A673 (cell line): Measurements from ENCODE around the gene MN1. TPM values are rescaled to one million over a fixed set of nuclear protein-coding genes. Genes with fewer than 3 reads are reported as not detected.

Experiments used
- BruUV-seq: library from RNA; stranded (reverse); fragments of 400-500 nt; replicated peaks from 2 replicates; lab custom pipeline; 2021; lab: Mats Ljungman, UMichigan
- CTCF ChIA-PET: fragments of 300-600 bp; sonication (Branson Sonifier 250); formaldehyde crosslinking; loops from one replicate; lab custom pipeline; 2022; ENCODE audit warnings: antibody characterized with exemption; lab: Charles Lee
- POLR2A ChIA-PET: fragments of 300-600 bp; sonication (Branson Sonifier 250); formaldehyde crosslinking; loops from one replicate; lab custom pipeline; 2022; ENCODE audit warnings: antibody characterized with exemption; ENCODE audit not compliant: low non-redundant PET; lab: Charles Lee
- DNase-seq: peaks from one replicate; pipeline ENCODE4 v3.0.0-alpha.2; 2015; ENCODE audit warnings: low spot score
- H3K27ac ChIP-seq: fragments of 200-600 bp; sonication (generic); 2 replicates; pipeline ENCODE4 v1.5.1; 2016; ENCODE audit warnings: mixed run types, low read depth, mild to moderate bottlenecking, mixed read lengths, antibody characterized with exemption, low read length; ENCODE audit not compliant: poor library complexity, severe bottlenecking
- H3K27me3 ChIP-seq: fragments of 200-600 bp; sonication (generic); replicated peaks from 2 replicates; pipeline ENCODE4 v1.6.1; 2017; ENCODE audit warnings: mixed run types, low read depth, mild to moderate bottlenecking, mixed read lengths, antibody characterized with exemption, low read length; ENCODE audit not compliant: insufficient read depth, poor library complexity
- H3K36me3 ChIP-seq: fragments of 200-600 bp; sonication (generic); 2 replicates; pipeline ENCODE4 v1.6.1; 2016; ENCODE audit warnings: mixed run types, mild to moderate bottlenecking, mixed read lengths, antibody characterized with exemption, low read length; ENCODE audit not compliant: insufficient read depth, poor library complexity, severe bottlenecking
- H3K4me1 ChIP-seq: fragments of 200-600 bp; sonication (generic); 2 replicates; pipeline ENCODE4 v1.6.1; 2017; ENCODE audit warnings: mixed run types, mild to moderate bottlenecking, mixed read lengths, antibody characterized with exemption, low read length; ENCODE audit not compliant: insufficient read depth, poor library complexity, severe bottlenecking
- H3K4me3 ChIP-seq: fragments of 200-600 bp; sonication (generic); 2 replicates; pipeline ENCODE4 v1.5.1; 2016; ENCODE audit warnings: low read depth, mixed run types, mild to moderate bottlenecking, mixed read lengths, low read length; ENCODE audit not compliant: poor library complexity, severe bottlenecking
- H3K9me3 ChIP-seq: fragments of 200-600 bp; sonication (generic); 2 replicates; pipeline ENCODE4 v1.6.1; 2016; ENCODE audit warnings: mixed run types, low read depth, mild to moderate bottlenecking, mixed read lengths, antibody characterized with exemption, low read length; ENCODE audit not compliant: poor library complexity, severe bottlenecking
- CTCF ChIP-seq: fragments of 300-800, 200-600 bp; sonication (generic); conservative IDR thresholded peaks from 2 replicates; pipeline ENCODE4 v1.5.1; 2017; ENCODE audit warnings: low read depth, mild to moderate bottlenecking, antibody characterized with exemption, low read length, moderate library complexity, mixed read lengths
- EZH2 ChIP-seq: fragments of 200-600 bp; sonication (generic); IDR thresholded peaks from 2 replicates; pipeline ENCODE4 v1.6.1; 2017; ENCODE audit warnings: borderline replicate concordance, low read depth, mild to moderate bottlenecking, mixed read lengths, antibody characterized with exemption, low read length; ENCODE audit not compliant: poor library complexity, severe bottlenecking
- intact Hi-C: fragments of 100-400 bp; cut with micrococcal nuclease; formaldehyde crosslinking; loops from one replicate; pipeline ENCODE4 v1.10.0; 2022; ENCODE audit not compliant: unreplicated experiment
- total RNA-seq: library from RNA; stranded (reverse); gene quantifications from 2 replicates; pipeline ENCODE4 v1.2.3, GENCODE V29; 2021

Gene MN1
- total RNA-seq, 1 experiment from 2014 or later, result 8.4 TPM

DNA sequence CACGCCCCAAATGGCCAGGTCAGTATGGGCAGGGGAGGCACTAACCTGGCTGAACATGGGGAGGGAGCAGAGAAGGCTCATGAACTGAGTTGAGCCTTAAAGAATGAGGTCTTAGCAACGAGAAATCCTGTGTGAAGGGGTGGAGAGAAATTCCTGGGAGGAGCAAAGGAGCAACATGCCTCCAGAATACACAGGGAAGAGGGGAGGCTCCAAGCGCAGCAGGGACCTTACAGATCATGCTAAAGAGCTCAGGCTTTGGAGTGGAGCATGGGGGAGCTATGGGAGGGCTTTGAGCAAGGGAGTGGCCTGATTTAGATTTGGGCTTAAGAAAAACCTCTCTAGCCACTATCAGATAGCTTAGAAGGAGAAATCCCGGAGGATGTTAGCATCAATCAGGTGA lies 88.1 kb downstream of the MN1 start:
- CTCF ChIA-PET, result no interaction called here
- no peak for TF ChIP-seq CTCF
- TF ChIP-seq EZH2, result no peak
- intact Hi-C loops, result no loop called here

DNA sequence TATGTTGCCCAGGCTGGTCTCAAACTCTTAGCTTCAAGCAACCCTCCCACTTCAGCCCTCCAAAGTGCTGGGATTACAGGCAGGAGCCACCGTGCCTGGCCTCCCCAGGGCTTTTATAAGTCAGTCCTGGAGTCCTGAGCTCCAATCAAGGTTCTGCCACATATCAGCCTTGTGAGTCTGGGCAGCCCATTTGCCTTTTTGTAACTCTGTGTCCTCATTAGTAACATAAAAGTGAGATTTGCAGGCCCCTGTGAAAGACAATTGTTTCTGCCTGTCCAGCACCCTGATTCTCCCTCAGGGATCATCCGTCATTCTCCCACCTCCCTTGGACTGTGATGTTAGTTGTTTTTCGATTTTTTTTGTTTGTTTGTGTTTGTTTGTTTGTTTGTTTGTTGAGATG lies 89.8 kb downstream of the MN1 start:
- no peaks in the 10 kb centered on the region for H3K27me3 ChIP-seq
- no peak for DNase-seq
- H3K36me3 ChIP-seq, result no peaks in the 10 kb centered on the region
- H3K27ac ChIP-seq, result no peak overlapping the region
- H3K9me3 ChIP-seq, result no peaks in the 10 kb centered on the region
- ChIA-PET CTCF (no interaction called here), POLR2A (no interaction called here)
- H3K4me1 ChIP-seq, result no peaks in the 10 kb centered on the region
- intact Hi-C loops, result no loop called here
- BruUV-seq, result no TSS peak
- no peak overlapping the region for H3K4me3 ChIP-seq
- no peak for TF ChIP-seq CTCF

More for the DNA sequence above, 88.1 kb downstream of the MN1 start:
- Histone ChIP-seq H3K4me3 (no peak overlapping the region), H3K9me3 (no peaks in the 10 kb centered on the region), H3K36me3 (no peaks in the 10 kb centered on the region), H3K27me3 (no peaks in the 10 kb centered on the region), H3K27ac (no peak overlapping the region), H3K4me1 (no peaks in the 10 kb centered on the region)
- no TSS peak for BruUV-seq
- POLR2A ChIA-PET, result no interaction called here
- DNase-seq, result no peak

GRCh38 chr22:27711012-27711411 lies 90.5 kb downstream of the MN1 start:
- TF ChIP-seq EZH2 (no peak), CTCF (no peak)
- no peak for DNase-seq
- Histone ChIP-seq H3K4me3 (no peak overlapping the region), H3K27me3 (no peaks in the 10 kb centered on the region), H3K4me1 (no peaks in the 10 kb centered on the region), H3K27ac (no peak overlapping the region), H3K36me3 (no peaks in the 10 kb centered on the region), H3K9me3 (no peaks in the 10 kb centered on the region)
- intact Hi-C loops, result no loop called here
- ChIA-PET CTCF (no interaction called here), POLR2A (no interaction called here)
- BruUV-seq, result no TSS peak
